Colonic mucosa (tissue), 4 donors: ENCODE data around the gene TMTC2. TPM values are rescaled to one million over a fixed set of nuclear protein-coding genes. Genes with fewer than 3 reads are reported as not detected.

Experiments
- DNase-seq: peaks from one replicate; pipeline ENCODE4 v3.0.0-alpha.2; 2020
- H3K27ac ChIP-seq: fragments of 200-600 bp; one replicate; pipeline ENCODE4 v1.8.0; 2021
- H3K27me3 ChIP-seq: fragments of 200-600 bp; one replicate; pipeline ENCODE4 v1.8.0; 2021
- H3K36me3 ChIP-seq: fragments of 200-600 bp; one replicate; pipeline ENCODE4 v1.8.0; 2021
- H3K4me1 ChIP-seq: fragments of 200-600 bp; one replicate; pipeline ENCODE4 v1.8.0; 2021; ENCODE audit warnings: mild to moderate bottlenecking
- H3K4me3 ChIP-seq: fragments of 200-600 bp; one replicate; pipeline ENCODE4 v1.8.0; 2021
- H3K9ac ChIP-seq, 2 donors: one replicate each; pipeline ENCODE4 v1.7.0; 2013; ENCODE audit warnings: control low read depth in 2 of 2, low read depth in 2 of 2, low read length in 2 of 2
- H3K9me3 ChIP-seq: fragments of 200-600 bp; one replicate; pipeline ENCODE4 v1.8.0; 2021
- CTCF ChIP-seq: fragments of 200-600 bp; IDR thresholded peaks from one replicate; pipeline ENCODE4 v1.8.0; 2022; ENCODE audit warnings: antibody characterized with exemption, mild to moderate bottlenecking
- intact Hi-C: fragments of 100-400 bp; cut with DNase I; formaldehyde crosslinking; loops from one replicate; pipeline ENCODE4 v1.14.1; 2022
- total RNA-seq, 2 donors: library from RNA; stranded (reverse); fragmentation: NEBNext Ultra II Directional in 1 of 2; extraction: Animal tissue kit (Norgen Biotek cat#: 25700) in 1 of 2; gene quantifications; one replicate each; pipeline ENCODE4 v1.2.1, GENCODE V29; 2021
- donor health status: healthy.
- donor health status: DM: no; HTN: no; CAD: no.
- donor health status: DM: no; HTN: no; CAD: no.

Gene TMTC2
- total RNA-seq, 2 donors from 2014 or later, result 12.2 to 20.6 TPM

- Histone ChIP-seq H3K9ac (no peak overlapping the region), H3K4me3 (no peak overlapping the region), H3K27me3 (no peaks in the 10 kb centered on the region), H3K4me1 (no peaks in the 10 kb centered on the region), H3K27ac (no peak overlapping the region), H3K36me3 (no peaks in the 10 kb centered on the region), H3K9me3 (no peaks in the 10 kb centered on the region)
- TF ChIP-seq CTCF, result no peak
- intact Hi-C loops, result no loop called here
- no peak for DNase-seq
These were observed 3.3 kb downstream of the TMTC2 start for GRCh38 chr12:82690006-82690405.

GRCh38 chr12:82691513-82691912 lies 4.8 kb downstream of the TMTC2 start:
- intact Hi-C loops, result no loop called here
- no peak for DNase-seq
- no peaks in the 10 kb centered on the region for H3K4me1 ChIP-seq
- TF ChIP-seq CTCF, result no peak
- no peak overlapping the region for H3K27ac ChIP-seq
- H3K27me3 ChIP-seq, result no peaks in the 10 kb centered on the region
- no peak overlapping the region for H3K9ac ChIP-seq
- H3K36me3 ChIP-seq, result no peaks in the 10 kb centered on the region
- no peak overlapping the region for H3K4me3 ChIP-seq
- H3K9me3 ChIP-seq, result no peaks in the 10 kb centered on the region

- no peak overlapping the region for H3K27ac ChIP-seq
- TF ChIP-seq CTCF, result no peak
- no peaks in the 10 kb centered on the region for H3K9me3 ChIP-seq
- intact Hi-C loops, result no loop called here
- H3K27me3 ChIP-seq, result no peaks in the 10 kb centered on the region
- no peak overlapping the region for H3K4me3 ChIP-seq
- no peak overlapping the region for H3K9ac ChIP-seq
- no peaks in the 10 kb centered on the region for H3K36me3 ChIP-seq
- no peaks in the 10 kb centered on the region for H3K4me1 ChIP-seq
- DNase-seq, result no peak
These were observed 7.6 kb downstream of the TMTC2 start for GRCh38 chr12:82694276-82694675.

- no peaks in the 10 kb centered on the region for H3K9me3 ChIP-seq
- DNase-seq, result no peak
These were observed 8.3 kb downstream of the TMTC2 start for GRCh38 chr12:82694970-82695369.

GRCh38 chr12:82695531-82695930 lies 8.8 kb downstream of the TMTC2 start:
- Histone ChIP-seq H3K4me1 (no peaks in the 10 kb centered on the region), H3K27me3 (no peaks in the 10 kb centered on the region), H3K4me3 (no peak overlapping the region), H3K36me3 (no peaks in the 10 kb centered on the region), H3K27ac (no peak overlapping the region), H3K9ac (no peak overlapping the region), H3K9me3 (no peaks in the 10 kb centered on the region)
- TF ChIP-seq CTCF, result no peak
- intact Hi-C loops, result no loop called here
- DNase-seq, result no peak

More at GRCh38 chr12:82694970-82695369, 8.3 kb downstream of the TMTC2 start:
- Histone ChIP-seq H3K4me1 (no peaks in the 10 kb centered on the region), H3K9ac (no peak overlapping the region), H3K27ac (no peak overlapping the region), H3K36me3 (no peaks in the 10 kb centered on the region), H3K4me3 (no peak overlapping the region), H3K27me3 (no peaks in the 10 kb centered on the region)
- intact Hi-C loops, result no loop called here
- no peak for TF ChIP-seq CTCF

- no peak overlapping the region for H3K27ac ChIP-seq
- DNase-seq, result no peak
- intact Hi-C loops, result no loop called here
- H3K4me1 ChIP-seq, result no peaks in the 10 kb centered on the region
- no peak for TF ChIP-seq CTCF
- H3K9ac ChIP-seq, result no peak overlapping the region
- H3K4me3 ChIP-seq, result no peak overlapping the region
- no peaks in the 10 kb centered on the region for H3K36me3 ChIP-seq
- no peaks in the 10 kb centered on the region for H3K27me3 ChIP-seq
- H3K9me3 ChIP-seq, result no peaks in the 10 kb centered on the region
These were observed 9.8 kb downstream of the TMTC2 start for GRCh38 chr12:82696543-82696942.
